DMS153 (cell line): ENCODE measurements around the gene METTL16.
"Not testable (repeated sequence)": the region's sequence is repeated elsewhere in the genome, so short reads cannot be mapped to it uniquely, and the experiment has no call there.

Experiments used
- DNase-seq: peaks from one replicate; lab custom pipeline; 2025; lab: John Stamatoyannopoulos, UW

METTL16 gene, protein sequence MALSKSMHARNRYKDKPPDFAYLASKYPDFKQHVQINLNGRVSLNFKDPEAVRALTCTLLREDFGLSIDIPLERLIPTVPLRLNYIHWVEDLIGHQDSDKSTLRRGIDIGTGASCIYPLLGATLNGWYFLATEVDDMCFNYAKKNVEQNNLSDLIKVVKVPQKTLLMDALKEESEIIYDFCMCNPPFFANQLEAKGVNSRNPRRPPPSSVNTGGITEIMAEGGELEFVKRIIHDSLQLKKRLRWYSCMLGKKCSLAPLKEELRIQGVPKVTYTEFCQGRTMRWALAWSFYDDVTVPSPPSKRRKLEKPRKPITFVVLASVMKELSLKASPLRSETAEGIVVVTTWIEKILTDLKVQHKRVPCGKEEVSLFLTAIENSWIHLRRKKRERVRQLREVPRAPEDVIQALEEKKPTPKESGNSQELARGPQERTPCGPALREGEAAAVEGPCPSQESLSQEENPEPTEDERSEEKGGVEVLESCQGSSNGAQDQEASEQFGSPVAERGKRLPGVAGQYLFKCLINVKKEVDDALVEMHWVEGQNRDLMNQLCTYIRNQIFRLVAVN

DNA sequence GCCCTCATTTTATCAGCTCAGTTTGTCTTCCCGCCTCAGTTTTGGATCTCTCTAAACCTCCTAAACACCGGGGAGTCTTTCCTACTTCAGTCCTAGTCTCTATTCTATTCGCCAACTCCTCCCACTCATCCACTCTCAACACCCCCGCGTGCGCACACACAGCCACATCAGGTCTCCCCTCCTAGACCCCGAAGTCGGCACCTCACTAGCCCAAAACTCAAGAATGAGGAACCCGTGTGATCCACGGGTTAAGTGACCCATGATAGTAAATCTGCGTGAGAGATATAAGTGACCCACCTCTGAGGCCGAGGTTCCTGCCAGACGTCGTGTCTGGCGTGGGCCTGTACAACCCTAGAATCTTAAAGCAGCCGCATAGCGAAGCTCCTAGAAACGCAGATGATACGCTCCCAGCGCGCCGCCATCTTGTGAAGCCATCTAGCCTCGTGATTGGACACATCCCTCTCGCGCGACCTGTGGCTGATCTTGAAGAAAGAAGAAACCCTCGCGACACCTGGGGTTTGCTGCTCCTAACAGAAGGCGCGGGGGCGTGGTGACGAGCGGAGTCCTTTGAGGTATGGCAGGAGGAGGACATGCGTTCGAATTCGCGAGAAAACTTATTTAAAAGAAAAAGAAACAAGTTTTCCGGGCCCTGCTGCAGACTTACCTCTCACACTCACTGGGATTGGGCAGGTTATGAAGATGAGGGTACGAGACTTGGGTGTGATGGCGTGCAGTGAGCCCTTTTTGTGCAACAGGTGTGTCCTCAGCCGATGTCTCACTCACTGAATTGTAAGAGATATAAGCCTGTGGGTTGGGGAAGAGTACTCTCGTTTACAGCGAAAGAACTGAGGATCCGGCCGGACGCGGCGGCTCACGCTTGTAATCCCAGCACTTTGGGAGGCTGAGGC, at the start of gene METTL16:
TSS of gene METTL16 (minus strand) at position 427 of the 908 bp plus-strand sequence. CDS start 9,557 bp downstream, outside the sequence.
- DNase-seq: peak; percentile 89

DNA sequence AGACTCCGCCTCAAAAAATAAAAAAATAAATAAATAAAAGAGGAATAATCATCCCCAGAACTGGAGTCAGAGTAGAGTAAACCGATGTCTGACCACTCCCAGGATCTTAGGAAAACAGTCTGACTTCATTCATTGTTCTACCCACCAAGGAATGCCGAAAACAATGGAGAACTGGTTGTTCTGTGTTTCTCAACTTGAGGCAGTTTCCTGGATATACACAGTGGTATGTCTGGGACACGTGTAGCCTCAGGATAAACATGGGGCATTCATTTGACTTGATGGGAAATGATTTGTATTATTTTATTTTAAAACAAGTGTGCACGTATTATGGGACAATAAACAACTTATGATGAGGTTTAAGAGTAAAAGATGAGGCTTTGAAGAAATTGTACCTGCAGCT, 49.0 kb upstream of the METTL16 start:
- DNase-seq: no peak

DNA sequence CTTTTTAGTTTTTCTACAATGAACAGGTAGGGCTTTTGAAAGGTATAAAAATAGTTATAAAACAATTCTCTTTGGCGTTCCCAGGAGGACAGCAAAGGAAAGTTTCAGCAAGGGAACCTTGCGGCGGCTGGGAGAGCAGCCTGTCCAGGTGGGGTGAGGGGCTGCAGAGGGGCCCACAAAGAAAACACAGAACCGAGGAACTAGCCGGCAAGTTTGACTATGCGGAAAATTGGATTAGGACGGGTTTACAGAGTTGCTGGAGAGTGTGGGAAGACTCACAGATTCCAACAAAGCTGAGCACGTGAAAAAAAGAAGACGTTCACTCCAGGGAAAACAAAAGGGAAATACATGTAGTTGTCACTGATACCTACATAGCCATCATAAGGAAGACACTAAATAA, 40.2 kb upstream of the METTL16 start:
- DNase-seq: no peak

DNA sequence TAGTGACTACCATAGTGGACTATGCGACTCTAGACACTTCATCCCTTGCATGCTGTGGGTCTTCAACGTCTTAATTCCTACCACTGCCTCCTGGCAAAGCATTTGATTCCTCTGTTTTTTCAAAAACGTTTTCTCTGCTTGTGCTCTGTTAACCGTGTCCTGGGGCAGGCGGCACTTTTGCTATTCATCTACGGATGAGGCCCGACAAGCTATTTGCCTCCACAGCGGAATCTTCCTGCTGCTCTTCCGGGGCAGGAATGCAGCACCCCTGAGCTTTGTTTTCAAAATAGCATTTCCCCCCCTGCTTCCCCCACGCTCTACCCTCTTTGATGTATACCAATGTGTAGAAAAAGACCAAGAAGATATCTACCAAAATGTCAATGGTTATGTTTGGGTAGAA, 39.8 kb upstream of the METTL16 start:
- DNase-seq: no peak

DNA sequence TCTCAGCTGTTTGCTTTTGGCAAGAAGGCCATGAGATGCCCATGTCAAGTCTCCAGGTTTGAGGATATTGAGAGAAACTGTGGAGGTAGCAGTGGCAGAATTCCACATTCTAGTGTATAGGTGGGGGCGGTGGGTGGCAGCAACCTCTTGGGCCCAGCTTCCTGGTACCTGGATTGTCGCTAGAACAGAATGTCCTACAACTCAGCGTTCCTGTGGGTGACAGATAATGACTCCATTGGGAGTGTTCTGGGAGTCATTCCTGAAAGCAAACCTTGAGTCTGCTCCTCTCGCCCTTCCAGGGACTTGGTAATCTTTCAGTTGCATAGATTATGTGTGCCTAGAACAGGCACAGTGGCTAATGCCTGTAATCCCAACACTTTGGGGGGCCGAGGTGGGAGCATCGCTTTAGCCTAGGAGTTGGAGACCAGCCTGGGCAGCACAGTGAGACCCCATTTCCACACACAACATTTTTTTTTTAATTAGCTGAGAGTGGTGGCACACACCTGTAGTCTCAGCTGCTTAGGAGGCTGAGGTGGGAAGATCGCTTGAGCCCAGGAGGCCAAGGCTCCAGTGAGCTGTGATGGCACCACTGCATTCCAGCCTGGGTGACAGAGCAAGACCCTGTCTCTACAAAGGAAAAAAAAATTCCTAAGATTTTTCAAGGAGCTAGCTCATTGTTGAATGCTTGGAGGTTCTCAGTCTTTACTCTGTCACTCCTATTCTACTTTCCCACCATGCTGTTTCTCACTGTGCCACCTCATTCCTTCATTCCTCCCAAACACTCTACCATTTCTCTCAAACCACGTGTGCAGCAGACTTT, 37.9 kb upstream of the METTL16 start:
- no peak for DNase-seq

DNA sequence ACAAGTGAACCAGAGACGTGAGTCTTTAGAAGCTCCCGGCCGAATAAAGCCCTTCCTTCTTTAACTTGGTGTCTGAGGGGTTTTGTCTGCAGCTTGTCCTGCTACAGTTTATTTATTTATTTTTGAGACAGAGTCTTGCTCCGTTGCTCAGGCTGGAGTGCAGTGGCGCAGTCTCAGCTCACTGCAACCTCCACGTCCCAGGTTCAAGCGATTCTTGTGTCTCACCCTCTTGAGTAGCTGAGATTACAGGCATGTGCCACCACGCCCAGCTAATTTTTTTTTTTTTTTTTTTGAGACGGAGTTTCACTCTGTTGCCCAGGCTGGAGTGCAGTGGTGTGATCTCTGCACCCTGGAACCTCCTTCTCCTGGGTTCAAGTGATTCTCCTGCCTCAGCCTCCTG, 36.3 kb upstream of the METTL16 start:
- not testable (repeated sequence) for DNase-seq

DNA sequence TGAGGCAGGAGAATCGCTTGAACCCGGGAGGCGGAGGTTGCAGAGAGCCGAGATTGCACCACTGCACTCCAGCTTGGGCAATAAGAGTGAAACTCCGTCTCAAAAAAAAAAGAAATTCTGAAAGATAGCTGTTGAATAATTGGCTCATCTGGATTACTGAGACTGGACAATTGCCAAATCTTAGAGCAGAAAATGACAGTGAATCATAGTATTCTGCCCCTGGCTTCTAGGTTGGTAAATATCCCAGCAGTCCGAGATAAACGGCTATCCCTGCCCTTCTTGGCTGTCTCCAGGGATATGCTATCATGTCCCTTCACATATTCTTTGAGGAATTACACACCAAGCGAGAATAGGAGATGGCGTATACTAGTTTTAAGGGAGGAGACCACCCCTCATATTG, 35.5 kb upstream of the METTL16 start:
- DNase-seq: no peak

DNA sequence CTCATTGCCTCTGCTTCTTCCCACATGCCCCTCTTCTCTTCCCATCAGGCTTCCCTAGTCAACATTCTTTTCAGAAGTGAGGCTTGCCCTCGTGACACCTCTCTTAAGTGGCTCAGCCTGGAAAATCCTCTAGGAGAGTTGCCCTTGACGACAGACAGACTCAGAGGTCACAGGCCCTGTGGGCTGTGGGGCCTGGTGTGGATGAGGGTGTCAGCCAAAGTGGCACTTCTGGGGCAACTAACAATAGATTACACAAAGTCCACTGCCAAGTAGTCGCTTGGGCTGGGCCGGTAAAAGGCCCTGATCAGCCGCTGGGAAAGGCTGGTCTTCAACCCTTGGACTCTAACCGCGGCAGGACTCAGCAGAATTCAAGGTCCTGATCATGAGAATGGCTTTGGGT, 33.7 kb upstream of the METTL16 start:
- no peak for DNase-seq

DNA sequence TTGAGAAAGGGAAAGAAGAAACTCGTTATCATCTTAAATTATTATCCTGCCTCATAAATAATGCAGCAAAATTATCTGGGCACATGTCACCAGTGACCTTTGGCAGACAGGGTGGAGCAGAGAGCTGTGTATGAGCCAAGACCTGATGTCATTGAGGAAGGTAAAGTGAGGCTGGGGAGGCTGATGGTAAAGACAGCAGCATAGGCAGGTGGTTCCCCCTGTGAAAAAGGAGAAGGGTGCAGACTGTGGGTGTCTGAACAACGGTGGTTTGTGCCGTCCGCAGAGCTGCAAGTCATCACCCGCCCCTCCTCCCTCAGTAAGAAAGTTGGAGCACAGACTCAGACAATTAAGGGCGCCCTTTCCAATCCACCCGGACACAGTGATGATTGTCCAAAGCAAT, 30.8 kb upstream of the METTL16 start:
- DNase-seq: no peak

DNA sequence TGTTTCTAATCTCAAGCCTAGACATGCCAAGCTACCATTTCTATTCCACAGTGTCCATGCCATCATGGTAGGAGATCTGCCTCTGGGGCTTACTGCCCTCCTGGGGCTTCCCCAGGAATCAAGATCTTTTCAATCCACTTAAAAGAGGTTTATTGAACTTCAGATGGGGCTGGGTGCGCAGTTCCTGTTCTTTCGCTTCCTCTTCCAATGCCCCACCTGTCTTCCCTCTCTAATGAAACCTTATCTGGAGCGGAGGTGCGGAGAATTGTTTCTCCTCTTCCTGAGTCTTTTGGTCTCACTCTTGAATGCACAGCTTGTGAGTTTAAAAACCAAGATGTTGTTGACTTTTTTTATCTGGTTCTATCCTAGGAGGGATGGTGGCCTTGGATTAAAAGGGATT, 30.4 kb upstream of the METTL16 start:
- DNase-seq: no peak

DNA sequence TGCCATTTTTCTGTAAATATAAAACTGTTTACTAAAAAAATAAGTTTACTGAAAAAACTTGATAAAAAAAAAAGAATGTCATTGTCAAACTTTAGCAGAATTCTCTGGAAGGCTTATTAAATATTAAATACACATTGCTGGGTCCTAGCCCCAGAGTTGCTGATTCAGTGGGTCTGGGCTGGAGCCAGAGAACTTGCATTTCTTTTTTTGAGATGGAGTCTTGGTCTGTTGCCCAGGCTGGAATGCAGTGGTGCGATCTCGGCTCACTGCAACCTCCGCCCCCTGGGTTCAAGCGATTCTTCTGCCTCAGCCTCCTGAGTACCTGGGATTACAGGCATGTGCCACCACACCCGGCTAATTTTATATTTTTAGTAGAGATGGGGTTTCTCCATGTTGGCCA, 25.9 kb upstream of the METTL16 start:
- not testable (repeated sequence) for DNase-seq

DNA sequence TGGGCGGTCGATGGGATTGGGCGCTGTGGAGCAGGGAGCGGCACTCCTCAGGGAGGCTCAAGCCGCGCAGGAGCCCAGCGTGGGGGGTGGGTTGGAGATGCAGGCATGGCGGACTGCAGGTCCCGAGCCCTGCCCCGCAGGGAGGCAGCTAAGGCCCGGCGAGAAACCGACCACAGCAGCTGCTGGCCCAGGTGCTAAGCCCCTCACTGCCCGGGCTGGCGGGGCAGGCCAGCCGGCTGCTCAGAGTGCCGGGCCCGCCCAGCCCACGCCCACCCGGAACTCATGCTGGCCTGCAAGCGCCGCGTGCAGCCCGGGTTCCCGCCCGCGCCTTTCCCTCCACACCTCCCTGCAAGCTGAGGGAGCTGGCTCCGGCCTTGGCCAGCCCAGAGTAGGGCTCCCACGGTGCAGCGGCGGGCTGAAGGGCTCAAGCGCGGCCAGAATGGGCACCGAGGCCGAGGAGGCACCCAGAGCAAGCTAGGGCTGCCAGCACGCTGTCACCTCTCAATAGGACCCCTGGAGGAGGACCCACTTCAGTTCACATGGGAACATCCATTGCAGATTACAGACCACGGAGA, 20.5 kb upstream of the METTL16 start:
- DNase-seq: no peak

DNA sequence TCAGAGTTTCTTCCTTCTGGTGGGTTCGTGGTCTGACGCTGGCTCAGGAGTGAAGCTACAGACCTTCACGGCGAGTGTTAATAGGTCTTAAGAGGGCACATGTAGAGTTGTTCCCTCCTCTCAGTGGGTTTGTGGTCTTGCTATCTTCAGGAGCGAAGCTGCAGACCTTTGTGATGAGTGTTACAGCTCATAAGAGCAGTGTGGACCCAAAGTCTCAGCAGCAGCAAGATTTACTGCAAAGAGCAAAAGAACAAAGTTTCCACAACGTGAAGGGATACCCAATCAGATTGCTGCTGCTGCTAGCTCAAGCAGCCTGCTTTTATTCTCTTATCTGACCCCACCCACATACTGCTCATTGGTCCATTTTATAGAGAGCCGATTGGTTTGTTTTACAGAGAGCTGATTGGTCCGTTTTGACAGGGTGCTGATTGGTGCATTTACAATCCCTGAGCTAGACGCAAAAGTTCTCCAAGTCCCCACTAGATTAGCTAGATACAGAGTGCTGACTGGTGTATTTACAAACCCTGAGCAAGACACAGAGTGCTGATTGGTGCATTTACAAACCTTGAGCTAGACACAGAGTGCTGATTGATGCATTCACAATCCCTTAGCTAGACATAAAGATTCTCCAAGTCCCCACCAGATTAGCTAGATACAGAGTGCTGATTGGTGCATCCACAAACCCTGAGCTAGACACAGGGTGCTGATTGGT, 19.7 kb upstream of the METTL16 start:
- DNase-seq: not testable (repeated sequence)

DNA sequence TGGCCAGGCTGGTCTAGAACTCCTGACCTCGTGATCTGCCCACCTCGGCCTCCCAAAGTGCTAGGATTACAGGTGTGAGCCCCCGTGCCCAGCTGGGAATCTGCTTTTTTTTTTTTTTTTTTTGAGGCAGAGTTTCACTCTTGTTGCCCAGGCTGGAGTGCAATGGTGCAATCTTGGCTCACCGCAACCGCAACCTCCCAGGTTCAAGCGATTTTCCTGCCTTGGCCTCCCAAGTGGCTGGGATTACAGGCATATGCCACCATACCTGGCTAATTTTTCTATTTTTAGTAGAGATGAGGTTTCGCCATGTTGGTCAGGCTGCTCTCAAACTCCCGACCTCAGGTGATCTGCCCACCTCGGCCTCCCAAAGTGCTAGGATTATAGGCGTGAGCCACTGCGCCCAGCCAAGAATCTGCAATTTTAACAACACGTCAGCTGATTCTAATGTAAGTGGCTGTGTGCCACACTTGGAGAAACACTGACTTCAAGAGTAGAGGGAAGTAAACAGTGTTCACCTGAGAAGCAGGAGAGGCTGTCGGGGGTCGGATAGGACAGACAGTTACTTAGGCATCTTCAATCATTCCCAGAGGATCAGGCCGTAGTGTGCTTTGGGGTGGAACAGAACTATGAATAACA, 10.2 kb upstream of the METTL16 start:
- DNase-seq: not testable (repeated sequence)

DNA sequence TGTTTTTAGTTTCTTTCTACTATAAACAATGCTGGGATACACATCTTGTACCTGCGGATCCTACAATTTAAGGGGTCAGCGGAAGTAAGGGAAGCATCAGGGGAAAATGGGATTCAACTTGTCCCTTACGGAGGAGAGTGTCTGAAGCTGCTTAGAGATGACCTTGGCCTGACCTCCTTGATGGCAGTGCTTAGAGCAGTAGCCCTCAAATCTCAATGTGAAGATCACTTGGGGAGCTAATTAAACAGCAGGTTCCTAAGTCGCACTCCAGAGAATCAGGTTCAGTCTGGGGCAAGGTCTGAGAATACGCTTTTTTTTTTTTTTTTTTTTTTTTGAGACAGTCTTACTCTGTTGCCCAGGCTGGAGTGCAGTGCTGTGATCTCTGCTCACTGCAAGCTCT, 9.6 kb upstream of the METTL16 start:
- no peak for DNase-seq

DNA sequence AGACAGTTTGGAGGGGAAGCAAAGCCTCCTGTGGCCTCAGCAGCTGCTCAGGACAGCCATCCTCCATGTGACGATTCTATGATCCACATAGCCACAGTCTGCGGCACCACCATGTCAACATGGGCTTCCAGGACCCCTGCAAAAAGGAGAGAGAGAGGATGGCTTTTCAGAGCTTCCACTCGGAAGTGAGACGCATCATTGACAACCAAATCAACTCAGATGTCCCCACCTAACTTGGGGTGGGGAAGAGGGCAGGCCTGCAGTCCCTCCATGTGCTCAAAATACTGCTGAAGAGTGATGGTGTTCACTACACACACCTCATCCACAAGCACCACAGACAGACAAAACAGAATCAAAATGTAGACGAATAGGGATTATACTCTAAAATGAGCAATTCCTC, 5.9 kb upstream of the METTL16 start:
- no peak for DNase-seq

DNA sequence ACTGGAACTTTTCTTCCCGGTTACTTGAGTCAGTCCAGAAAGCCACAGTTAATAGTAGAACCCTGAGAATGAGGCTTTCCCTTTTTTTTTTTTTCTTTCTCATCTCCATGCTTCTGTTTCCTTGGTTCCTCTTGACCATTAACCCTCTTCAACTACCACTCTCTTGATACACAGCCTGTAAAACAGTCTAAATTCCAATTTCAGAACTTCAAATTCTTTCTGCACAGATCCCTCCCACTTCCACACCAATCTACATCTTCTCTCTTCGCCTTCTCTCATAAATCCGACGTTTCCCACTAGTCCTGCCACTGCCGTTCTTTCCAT, 588 bp downstream of the METTL16 start:
- no peak for DNase-seq

DNA sequence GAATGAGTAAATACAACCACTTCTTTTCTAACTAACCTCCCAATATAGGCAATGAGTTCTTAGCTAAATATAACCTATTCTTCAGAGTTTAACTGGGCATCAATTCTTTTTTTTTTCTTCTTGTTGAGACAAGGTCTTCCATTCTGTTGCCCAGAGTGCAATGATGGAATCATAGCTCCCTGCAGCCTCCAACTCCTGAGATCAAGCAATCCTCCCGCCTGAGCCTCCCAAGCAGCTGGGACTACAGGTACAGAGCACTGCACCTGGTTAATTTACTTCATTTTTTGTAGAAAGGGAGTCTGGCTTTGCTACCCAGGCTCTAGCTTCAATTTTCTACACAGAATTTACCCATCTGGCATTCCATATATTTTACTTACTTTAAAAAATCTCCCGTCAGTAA, 1.1 kb downstream of the METTL16 start:
- no peak for DNase-seq

DNA sequence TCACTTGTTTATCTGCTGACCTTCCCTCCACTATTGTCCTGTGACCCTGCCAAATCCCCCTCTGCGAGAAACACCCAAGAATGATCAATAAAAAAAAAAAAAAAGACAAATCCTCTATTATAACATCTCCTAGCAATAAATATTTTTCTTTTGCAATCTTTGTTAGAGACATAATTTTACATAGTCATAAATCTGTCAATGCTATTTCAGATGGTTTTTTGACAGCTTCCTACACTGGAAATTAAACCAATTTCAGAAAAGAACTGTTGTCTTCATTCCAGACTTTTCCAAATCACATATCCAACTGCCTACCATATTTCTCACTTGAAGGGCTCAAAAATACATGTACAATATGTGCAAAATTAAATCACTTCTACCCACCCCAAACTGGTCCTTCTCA, 3.7 kb downstream of the METTL16 start:
- DNase-seq: no peak

DNA sequence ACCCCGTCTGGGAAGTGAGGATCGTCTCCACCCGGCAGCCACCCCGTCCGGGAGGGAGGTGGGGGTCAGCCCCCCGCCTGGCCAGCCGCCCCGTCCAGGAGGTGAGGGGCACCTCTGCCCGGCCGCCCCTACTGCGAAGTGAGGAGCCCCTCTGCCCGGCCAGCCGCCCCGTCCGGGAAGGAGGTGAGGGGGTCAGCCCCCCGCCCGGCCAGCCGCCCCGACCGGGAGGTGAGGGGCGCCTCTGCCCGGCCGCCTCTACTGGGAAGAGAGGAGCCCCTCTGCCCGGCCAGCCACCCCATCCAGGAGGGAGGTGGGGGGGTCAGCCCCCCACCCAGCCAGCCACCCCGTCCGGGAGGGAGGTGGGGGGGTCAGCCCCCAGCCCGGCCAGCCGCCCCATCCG, 4.7 kb downstream of the METTL16 start:
- not testable (repeated sequence) for DNase-seq

DNA sequence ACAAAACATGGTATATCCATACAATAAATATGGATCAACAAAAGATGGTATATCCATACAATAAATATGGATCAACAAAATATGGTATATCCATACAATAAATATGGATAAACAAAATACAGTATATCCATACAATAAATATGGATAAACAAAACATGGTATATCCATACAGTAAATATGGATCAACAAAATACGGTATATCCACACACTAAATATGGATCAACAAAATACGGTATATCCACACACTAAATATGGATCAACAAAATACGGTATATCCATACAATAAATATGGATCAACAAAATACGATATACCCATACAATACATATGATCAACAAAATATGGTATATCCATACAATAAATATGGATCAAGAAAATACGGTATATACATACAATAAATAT, 8.1 kb downstream of the METTL16 start:
- no peak for DNase-seq
